ENCODE measurements around the gene PRDX5. TPM values are rescaled to one million over a fixed set of nuclear protein-coding genes. Genes with fewer than 3 reads are reported as not detected.
A peak's percentile ranks its signal among the peaks of the same experiment; 100 is the strongest.

PRDX5 gene
- polyA plus RNA-seq, 1 experiment, result 383 TPM

- no peaks in the 10 kb centered on the region for H3K9me3 ChIP-seq (ENCODE audit: control insufficient read depth, insufficient read depth, low read length)
- POLR2A ChIA-PET, result no interaction called here
- CTCF ChIA-PET, result interaction anchor here (0.6 to 12.0 kb wide), 2 partner anchors 14 to 37 kb away, joined by 3 to 124 read pairs; partner anchors contain the start of gene CATSPERZ
- no peak for DNase-seq (ENCODE audit: low read depth, low spot score)
- no peak overlapping the region for H3K4me3 ChIP-seq (ENCODE audit: low read depth, low read length)
- peaks cover 28% of the 10 kb centered on the region for H3K27me3 ChIP-seq (ENCODE audit: control insufficient read depth, insufficient read depth, low read length)
- H3K27ac ChIP-seq (ENCODE audit: low read depth, low read length), result no peak overlapping the region
- no peak for TF ChIP-seq CTCF (IDR thresholded peaks at IDR 0.05; ENCODE audit: low read depth, low read length)
Measured at GRCh38 chr11:64289002-64289564, 28.8 kb upstream of the PRDX5 start.

- no peak overlapping the region for H3K4me3 ChIP-seq (ENCODE audit: low read depth, low read length)
- H3K9me3 ChIP-seq (ENCODE audit: control insufficient read depth, insufficient read depth, low read length), result no peaks in the 10 kb centered on the region
- H3K27ac ChIP-seq (ENCODE audit: low read depth, low read length), result no peak overlapping the region
- no peak for DNase-seq (ENCODE audit: low read depth, low spot score)
- peaks cover 41% of the 10 kb centered on the region for H3K27me3 ChIP-seq (ENCODE audit: control insufficient read depth, insufficient read depth, low read length)
- CTCF ChIA-PET, result interaction anchor here (12.0 kb wide), 1 partner anchor 12 kb away, joined by 124 read pairs; the partner anchor contains the start of gene CATSPERZ
- TF ChIP-seq CTCF (IDR thresholded peaks at IDR 0.05; ENCODE audit: low read depth, low read length), result no peak
- POLR2A ChIA-PET, result no interaction called here
Measured at GRCh38 chr11:64290352-64291261, 27.3 kb upstream of the PRDX5 start.

- H3K9me3 ChIP-seq (ENCODE audit: control insufficient read depth, insufficient read depth, low read length), result no peaks in the 10 kb centered on the region
- H3K27ac ChIP-seq (ENCODE audit: low read depth, low read length), result no peak within 1 kb of the TSS
- peaks cover 48% of the 10 kb centered on the region for H3K27me3 ChIP-seq (ENCODE audit: control insufficient read depth, insufficient read depth, low read length)
- ChIA-PET CTCF (interaction anchor here (12.0 kb wide), 1 partner anchor 11 kb away, joined by 124 read pairs; the partner anchor contains the start of gene CATSPERZ), POLR2A (no interaction called here)
- no peak for DNase-seq (ENCODE audit: low read depth, low spot score)
- peak within 1 kb of the TSS; percentile 29; the same call in 1 of the 2 replicates for H3K4me3 ChIP-seq (ENCODE audit: low read depth, low read length)
- no peak for TF ChIP-seq CTCF (IDR thresholded peaks at IDR 0.05; ENCODE audit: low read depth, low read length)
Measured at GRCh38 chr11:64291262-64291751, 26.6 kb upstream of the PRDX5 start, which contains the start of gene KCNK4. Gene KCNK4 (plus strand): TSS chr11:64291302. CDS start chr11:64293019, 1,717 bp downstream.

GRCh38 chr11:64291752-64292459 is 26.0 kb upstream of the PRDX5 start:
- ChIA-PET POLR2A (no interaction called here), CTCF (interaction anchor here (12.0 kb wide), 1 partner anchor 11 kb away, joined by 124 read pairs; the partner anchor contains the start of gene CATSPERZ)
- H3K27me3 ChIP-seq (ENCODE audit: control insufficient read depth, insufficient read depth, low read length), result peaks cover 54% of the 10 kb centered on the region
- H3K9me3 ChIP-seq (ENCODE audit: control insufficient read depth, insufficient read depth, low read length), result peaks cover 1% of the 10 kb centered on the region; the same call in 1 of the 2 replicates
- no peak for DNase-seq (ENCODE audit: low read depth, low spot score)
- H3K4me3 ChIP-seq (ENCODE audit: low read depth, low read length), result peak overlapping the region; percentile 29; the same call in 1 of the 2 replicates
- no peak for TF ChIP-seq CTCF (IDR thresholded peaks at IDR 0.05; ENCODE audit: low read depth, low read length)
- H3K27ac ChIP-seq (ENCODE audit: low read depth, low read length), result no peak overlapping the region

Data from AG04450 (cell line).